ENCODE results near the gene NTHL1.

The NTHL1 gene

DNA sequence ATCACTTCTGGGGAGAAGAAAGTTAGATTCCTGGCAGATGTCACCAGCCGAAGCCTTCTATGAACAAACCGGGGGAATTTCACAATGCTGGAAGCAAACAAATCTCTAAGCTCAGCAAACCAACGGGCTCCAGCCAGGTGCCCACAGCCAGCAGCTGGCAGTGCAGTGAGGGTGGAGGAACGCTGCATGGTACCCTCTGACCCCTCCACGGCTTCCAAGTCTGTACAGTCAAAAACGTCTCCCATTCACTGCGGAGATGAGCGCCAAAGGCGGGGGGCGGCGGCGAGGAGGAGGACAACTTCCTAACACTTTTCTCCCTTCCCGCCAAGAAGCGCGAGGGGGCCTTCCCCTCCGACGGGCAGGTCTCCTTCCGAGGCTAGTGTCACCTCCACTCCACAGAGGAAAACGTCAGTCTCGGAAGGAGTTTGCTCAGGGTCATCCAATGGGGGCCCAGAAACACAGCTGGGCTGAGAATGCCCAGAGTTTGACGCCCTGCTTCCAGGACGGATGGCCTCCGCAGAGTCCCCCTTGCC, 38.9 kb downstream of the NTHL1 start:
- TF ChIP-seq CTCF (conservative IDR thresholded peaks at IDR 0.05; ENCODE audit: control insufficient read depth, insufficient read depth, low read depth, low read length): no peak
- peak overlapping the region; percentile 63 for H3K4me3 ChIP-seq (ENCODE audit: control insufficient read depth, low read depth, low read length)
- peak; percentile 55 for DNase-seq (ENCODE audit: low read depth)

- peak overlapping the region; percentile 63 for H3K4me3 ChIP-seq (ENCODE audit: control insufficient read depth, low read depth, low read length)
- TF ChIP-seq CTCF (conservative IDR thresholded peaks at IDR 0.05; ENCODE audit: control insufficient read depth, insufficient read depth, low read depth, low read length): no peak
- peak; percentile 89 for DNase-seq (ENCODE audit: low read depth)
Measured at GRCh38 chr16:2008009-2008526, 39.6 kb downstream of the NTHL1 start.

DNA sequence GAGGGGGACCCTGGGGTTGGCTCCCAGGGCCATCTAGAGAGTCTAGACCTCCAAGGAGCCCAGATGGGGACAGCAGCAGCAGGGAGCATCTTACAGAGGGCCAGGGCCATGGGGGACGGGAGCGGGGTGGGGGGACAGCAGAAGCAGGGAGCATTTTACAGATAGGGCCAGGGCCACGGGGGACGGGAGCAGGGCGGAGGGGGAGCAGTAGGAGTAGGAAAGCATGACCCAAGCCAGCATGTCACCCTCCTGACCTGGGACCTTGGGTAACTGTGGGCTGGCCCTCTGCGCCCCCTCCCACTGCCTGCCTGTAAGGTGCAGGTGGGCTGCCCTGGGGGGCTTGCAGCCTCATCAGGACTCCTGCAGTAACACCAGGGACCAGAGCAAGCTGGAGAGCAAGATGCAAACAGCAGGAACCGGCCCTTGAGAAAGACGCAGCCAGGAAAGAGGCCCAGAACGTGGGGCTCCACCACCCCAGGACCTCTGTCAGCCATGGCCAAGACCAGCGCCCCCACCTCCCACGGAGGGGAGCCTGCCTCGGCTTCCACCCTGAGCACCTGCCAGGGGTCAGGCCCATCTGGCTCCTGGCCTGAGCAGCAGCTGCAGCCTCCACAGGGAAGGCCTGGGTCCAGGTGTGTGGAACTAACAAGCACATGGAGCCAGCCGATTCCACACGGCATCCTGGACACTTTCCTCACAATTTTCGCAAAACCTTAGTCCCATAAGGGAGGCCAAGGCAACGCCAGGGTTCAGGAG, 40.4 kb downstream of the NTHL1 start:
- no peak for TF ChIP-seq CTCF (conservative IDR thresholded peaks at IDR 0.05; ENCODE audit: control insufficient read depth, insufficient read depth, low read depth, low read length)
- DNase-seq (ENCODE audit: low read depth): no peak
- H3K4me3 ChIP-seq (ENCODE audit: control insufficient read depth, low read depth, low read length): peak overlapping the region; percentile 63

DNA sequence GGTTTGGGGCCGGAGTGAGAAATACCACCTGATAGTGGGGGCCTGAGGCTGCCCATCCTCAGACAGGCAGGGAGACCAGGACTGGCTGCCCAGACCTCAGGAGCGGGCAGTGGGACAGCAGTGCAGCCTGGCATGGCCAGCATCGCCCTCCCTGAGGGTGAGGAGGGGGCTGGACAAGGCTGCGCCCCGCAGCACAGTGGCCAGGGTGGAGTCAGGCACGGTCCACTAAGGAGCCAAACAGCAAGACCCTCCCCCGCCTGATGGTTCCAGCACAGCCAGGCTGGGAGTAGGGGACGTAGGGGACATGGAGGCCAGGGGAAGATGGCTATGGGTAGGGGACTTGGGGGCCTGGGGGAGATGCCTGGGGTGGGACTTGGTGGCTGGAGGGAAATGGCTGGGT, 41.3 kb downstream of the NTHL1 start:
- no peak overlapping the region for H3K4me3 ChIP-seq (ENCODE audit: control insufficient read depth, low read depth, low read length)
- DNase-seq (ENCODE audit: low read depth): no peak
- TF ChIP-seq CTCF (conservative IDR thresholded peaks at IDR 0.05; ENCODE audit: control insufficient read depth, insufficient read depth, low read depth, low read length): no peak

- no peak for DNase-seq (ENCODE audit: low read depth)
- H3K4me3 ChIP-seq (ENCODE audit: control insufficient read depth, low read depth, low read length): no peak overlapping the region
- no peak for TF ChIP-seq CTCF (conservative IDR thresholded peaks at IDR 0.05; ENCODE audit: control insufficient read depth, insufficient read depth, low read depth, low read length)
Measured at GRCh38 chr16:2005646-2006045, 42.0 kb downstream of the NTHL1 start.

- no peak for TF ChIP-seq CTCF (conservative IDR thresholded peaks at IDR 0.05; ENCODE audit: control insufficient read depth, insufficient read depth, low read depth, low read length)
- peak; percentile 36 for DNase-seq (ENCODE audit: low read depth)
- H3K4me3 ChIP-seq (ENCODE audit: control insufficient read depth, low read depth, low read length): no peak overlapping the region
Measured at GRCh38 chr16:2004795-2005517, 42.7 kb downstream of the NTHL1 start.
